IMR-90 (cell line): ENCODE data around the gene MORN5.

Experiments used
- CEBPB ChIP-seq: IDR thresholded peaks from 2 replicates; pipeline ENCODE4 v1.6.1; 2012; ENCODE audit warnings: low read depth, low read length, improper control_type of control experiment
- CTCF ChIP-seq: conservative IDR thresholded peaks from 2 replicates; pipeline ENCODE4 v1.5.1; 2012; ENCODE audit warnings: mild to moderate bottlenecking, low read depth, low read length, improper control_type of control experiment
- MAFK ChIP-seq: IDR thresholded peaks from 2 replicates; pipeline ENCODE4 v1.6.1; 2012; ENCODE audit warnings: low read depth, low read length, improper control_type of control experiment
- MAZ ChIP-seq: IDR thresholded peaks from 2 replicates; pipeline ENCODE4 v1.6.1; 2012; ENCODE audit warnings: low read depth, mild to moderate bottlenecking, low read length, improper control_type of control experiment, moderate library complexity, borderline replicate concordance
- NFE2L2 ChIP-seq: fragments of 150-350 bp; IDR thresholded peaks from 2 replicates; pipeline ENCODE4 v1.6.1; 2016; ENCODE audit warnings: low read depth, mild to moderate bottlenecking, low read length
- POLR2A ChIP-seq: IDR thresholded peaks from 2 replicates; pipeline ENCODE4 v1.6.1; 2012; ENCODE audit warnings: mild to moderate bottlenecking, low read depth, low read length
- RCOR1 ChIP-seq: IDR thresholded peaks from 2 replicates; pipeline ENCODE4 v1.6.1; 2012; ENCODE audit warnings: mild to moderate bottlenecking, low read length, improper control_type of control experiment; ENCODE audit not compliant: insufficient replicate concordance
- SMC3 ChIP-seq: fragments of 150-350 bp; IDR thresholded peaks from 2 replicates; pipeline ENCODE4 v1.6.1; 2016; ENCODE audit warnings: low read depth, mild to moderate bottlenecking, antibody characterized with exemption, low read length, moderate library complexity

GRCh38 chr9:122219856-122220672 is 60.4 kb downstream of the MORN5 start:
- no peak for TF ChIP-seq CTCF
- no peak for TF ChIP-seq MAFK
- TF ChIP-seq CEBPB, result no peak
- TF ChIP-seq POLR2A, result no peak
- no peak for TF ChIP-seq MAZ
- no peak for TF ChIP-seq RCOR1
- TF ChIP-seq NFE2L2, result no peak
- TF ChIP-seq SMC3, result no peak
